SK-MEL-5 (cell line): ENCODE measurements around the gene LMLN. TPM values are rescaled to one million over a fixed set of nuclear protein-coding genes. Genes with fewer than 3 reads are reported as not detected.
"Not testable (repeated sequence)": the region's sequence is repeated elsewhere in the genome, so short reads cannot be mapped to it uniquely, and the experiment has no call there.

Experiments
- DNase-seq: peaks from one replicate; pipeline ENCODE4 v3.0.0-alpha.2; 2016; ENCODE audit warnings: low read depth, low spot score
- in situ Hi-C: cut with HindIII; loops from 2 replicates; pipeline ENCODE4 v1.10.0; 2016; ENCODE audit warnings: low sequenced_read_pairs, high pct_unique_total_duplicates, low pct_unique_long_range_greater_than_20kb
- total RNA-seq: library from RNA; depleted of rRNA; stranded (reverse); fragments of >200 nt; shearing (Covaris generic); gene quantifications from 2 replicates; pipeline ENCODE4 v1.2.3, GENCODE V29; 2014

LMLN gene
- total RNA-seq, 1 experiment from 2014 or later = 6.5 TPM

DNA sequence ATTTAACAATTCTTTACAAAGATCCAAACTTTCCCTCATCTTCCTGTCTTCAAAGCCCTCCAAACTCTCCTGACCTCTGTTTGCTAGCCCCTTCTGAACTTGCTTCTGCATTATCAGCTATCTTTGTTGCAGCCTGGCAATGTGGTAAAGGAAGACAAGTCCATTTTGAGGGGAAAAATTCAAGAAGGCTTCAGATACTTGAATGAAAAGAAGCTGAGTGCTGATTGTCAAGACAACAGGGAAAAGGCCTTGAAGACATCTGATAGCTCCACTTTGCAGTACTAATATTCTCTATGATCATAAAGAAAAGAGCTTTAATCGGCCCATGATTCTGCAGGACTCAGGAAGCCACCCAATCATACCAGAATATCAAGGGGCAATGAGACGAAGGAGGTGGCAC, 91.8 kb downstream of the LMLN start:
- DNase-seq = no peak
- in situ Hi-C loops = no loop called here

DNA sequence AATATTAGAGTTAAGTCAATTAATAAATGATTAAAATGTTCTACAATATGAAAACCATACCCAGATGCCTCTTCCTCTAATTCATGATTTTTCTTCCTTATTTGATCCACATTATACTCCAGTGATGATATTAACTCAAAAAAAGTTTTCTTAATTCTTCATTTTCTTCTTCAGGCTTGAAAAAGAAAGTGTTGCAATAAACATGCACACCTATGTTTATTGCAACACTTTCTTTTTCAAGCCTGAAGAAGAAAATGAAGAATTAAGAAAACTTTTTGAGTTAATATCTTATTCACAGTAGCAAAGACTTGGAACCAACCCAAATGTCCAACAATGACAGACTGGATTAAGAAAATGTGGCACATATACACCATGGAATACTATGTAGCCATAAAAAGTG, 93.4 kb downstream of the LMLN start:
- in situ Hi-C loops = not testable (repeated sequence)

DNA sequence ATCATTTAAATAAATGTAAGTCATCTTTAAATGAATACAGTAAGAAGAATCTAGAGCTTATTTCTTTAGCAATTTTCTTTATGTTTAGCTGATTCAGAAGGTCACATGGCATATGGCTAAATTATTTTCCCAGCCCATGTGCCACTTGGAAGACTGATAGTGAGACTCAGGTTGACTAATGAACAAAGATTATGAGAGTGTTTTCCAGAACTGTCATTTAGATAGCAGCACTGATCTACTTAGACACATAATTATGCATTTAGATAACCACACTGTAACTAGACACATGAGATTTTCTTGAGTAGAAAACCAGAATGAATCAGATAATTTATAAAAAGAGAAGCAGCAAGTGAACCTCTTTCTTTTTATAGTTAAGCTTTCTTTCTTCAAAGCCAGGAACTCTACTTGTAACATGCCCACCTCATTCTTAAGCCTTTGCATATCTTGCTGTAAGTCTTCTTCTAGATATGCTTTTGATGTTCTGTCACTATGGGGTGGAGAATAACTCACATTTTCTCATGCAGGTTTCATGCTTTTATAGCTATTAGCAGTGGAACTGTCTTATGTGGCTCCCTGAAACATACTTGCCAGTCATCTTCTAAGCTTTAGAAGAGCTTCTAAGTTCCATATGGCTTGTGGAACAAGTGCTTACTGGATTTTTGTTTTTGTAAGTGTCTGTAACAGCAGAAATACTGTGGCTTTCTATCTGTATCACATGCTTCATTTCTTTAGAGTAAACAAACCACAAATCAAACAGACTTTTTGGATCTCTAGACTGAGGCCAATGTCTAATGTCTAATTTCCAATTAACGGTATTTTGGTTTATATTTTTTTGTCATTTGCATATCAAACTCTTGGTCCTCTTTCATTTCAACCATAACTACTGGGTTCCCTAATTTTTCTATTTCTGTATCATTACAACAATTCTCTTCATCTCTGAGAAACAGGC, 101.4 kb downstream of the LMLN start:
- in situ Hi-C loops = no loop called here
- DNase-seq = no peak

More for the DNA sequence above, 93.4 kb downstream of the LMLN start:
- DNase-seq = not testable (repeated sequence)

DNA sequence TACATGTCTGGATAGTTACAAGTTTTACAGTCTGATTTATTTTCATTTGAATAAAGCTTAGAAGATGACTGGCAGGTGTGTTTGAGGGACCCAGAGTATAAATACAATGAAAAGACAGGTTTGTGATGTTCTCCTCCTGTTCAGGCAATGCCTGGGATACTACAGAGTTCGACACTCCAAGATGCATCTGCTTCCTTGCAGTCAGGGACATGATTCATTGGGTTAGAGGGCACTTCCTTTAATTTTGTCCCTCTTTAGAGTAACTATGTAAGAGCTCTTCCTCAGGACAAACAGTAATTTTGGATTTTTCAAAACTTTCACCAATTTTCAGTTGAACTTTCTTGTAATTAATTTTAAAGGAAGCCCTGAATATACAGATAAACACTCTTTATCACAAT, 102.0 kb downstream of the LMLN start:
- no peak for DNase-seq
- in situ Hi-C loops = no loop called here

DNA sequence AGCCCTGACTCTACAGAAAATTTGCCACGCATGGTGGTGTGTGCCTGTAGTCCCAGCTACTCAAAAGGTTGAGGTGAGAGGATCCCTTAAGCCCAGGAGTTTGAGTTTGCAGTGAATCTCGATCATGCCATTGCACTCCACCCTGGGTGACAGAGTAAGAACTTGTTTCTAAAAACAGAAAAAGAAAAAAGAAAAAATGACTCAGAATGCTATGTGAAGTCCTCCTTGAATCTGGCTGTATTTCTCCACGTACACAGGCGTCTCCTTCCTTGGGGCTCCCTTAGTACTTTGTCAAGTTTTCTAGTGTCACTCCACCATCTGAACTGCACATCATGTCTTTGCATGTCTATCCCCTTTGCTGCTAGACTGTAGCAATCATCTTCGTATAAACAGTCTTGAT, 104.4 kb downstream of the LMLN start:
- no peak for DNase-seq

DNA sequence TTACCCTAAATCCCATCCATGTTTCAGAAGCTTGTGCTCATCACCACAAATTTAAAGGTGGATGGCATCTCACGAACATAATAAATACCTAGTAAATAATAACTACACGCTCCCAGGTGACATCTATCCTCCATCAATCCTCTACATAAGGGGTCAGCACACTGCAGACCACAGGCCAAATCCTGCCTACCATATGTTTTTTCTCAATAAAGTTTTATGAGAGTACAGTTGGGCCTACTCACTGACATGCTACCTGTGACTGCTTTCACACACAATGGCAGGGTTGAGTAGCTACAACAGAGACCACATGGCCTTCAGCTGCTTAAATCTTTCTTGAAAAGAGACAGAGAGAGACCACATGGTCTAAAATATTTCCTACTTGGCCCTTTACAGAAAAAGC, 105.9 kb downstream of the LMLN start:
- in situ Hi-C loops = no loop called here
- no peak for DNase-seq

More for the DNA sequence above, 104.4 kb downstream of the LMLN start:
- in situ Hi-C loops = no loop called here

DNA sequence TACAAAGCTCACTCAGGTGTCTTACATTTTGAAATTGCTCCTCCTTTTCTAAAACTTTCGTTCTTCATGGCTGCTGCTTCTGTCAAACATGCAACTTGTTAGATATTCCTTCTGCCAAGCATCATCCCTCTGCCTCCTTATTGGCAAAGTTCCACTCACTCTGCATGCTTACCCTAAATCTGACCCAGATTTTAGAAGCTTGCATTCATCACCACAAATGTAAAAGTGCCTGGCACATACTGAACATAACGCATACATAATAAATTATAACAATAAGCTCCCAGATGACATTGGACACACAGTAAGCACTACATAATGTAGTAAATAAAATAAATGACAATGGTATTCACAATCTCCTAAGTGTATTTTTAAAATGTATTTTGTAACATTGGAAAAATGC, 107.4 kb downstream of the LMLN start:
- DNase-seq = no peak
- in situ Hi-C loops = no loop called here

DNA sequence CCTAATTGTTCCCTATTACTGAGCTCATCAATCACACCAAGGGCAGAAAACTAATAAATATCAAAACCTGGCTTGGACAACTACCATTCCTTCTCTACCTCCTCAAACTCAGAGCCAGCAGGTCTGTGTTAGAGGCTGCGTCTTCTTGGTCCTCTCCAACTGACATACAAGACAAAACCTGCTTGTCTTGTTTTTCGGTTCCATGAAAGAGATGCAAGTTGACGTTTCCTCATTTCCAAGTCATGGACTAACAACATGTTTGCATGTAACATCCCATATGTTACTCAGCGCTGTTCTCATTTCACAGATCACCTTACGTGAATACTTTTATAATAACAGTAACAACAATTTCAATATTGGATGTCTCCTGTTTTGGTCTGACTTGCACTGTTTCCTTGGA, 110.9 kb downstream of the LMLN start:
- DNase-seq = no peak
- in situ Hi-C loops = no loop called here

DNA sequence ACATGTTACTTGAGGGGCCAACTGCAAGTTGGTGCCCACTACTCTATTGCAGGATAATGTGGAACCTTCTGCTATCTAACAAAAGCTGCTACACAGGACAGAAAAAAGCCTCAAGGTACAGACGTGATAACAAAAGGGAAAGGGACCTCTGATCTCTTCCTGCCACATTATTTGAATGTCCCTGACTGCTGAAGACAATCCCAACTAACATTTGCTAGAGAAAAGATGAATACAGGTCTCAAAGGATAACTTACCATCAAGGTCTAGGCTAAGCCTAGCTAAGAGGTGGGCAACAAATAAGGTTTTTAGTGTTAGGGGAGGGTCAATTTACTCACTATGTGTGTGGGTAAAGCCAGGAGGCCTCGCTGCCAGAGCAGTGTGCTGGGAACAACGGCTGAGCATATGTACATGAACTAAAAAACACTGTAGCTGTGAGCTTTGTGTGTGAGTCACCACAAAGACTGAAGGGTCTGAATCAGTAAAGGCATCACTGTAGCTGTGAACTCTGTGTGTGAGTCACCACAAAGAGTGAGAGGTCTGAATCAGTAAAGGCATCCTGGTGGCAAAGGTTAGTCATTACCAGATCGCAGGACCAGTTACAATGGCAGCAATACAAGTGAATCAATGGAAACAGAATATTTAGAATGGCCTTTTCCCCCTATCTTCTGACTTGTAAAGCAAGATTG, 111.7 kb downstream of the LMLN start:
- peak; percentile 57 for DNase-seq
- in situ Hi-C loops = no loop called here

DNA sequence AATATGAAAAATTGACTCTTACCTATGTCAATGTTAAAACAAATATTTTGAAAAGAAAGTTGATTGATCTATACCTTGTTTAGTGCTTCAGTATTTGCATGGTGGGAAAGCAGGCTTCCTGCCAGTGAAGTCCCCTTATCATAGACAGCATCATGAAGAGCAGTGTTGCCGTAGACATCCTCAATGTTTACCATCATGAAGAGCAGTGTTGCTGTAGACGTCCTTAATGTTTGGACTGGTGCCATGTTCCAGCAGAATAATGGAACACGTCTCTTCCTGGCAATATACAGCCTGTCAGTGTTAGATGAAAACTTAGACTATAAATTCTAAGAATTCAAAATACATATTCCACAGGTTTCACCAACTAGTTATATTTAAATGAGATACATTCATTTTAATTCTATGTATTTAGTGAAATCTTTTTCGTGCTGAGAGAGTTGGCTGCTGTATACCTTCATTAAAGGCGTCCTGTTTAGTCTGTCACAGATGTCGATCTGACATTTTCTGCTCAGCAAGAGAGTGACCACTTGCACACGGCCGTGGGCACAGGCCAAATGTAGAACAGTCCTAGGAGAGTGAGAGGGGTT, 116.8 kb downstream of the LMLN start:
- in situ Hi-C loops = no loop called here
- no peak for DNase-seq

DNA sequence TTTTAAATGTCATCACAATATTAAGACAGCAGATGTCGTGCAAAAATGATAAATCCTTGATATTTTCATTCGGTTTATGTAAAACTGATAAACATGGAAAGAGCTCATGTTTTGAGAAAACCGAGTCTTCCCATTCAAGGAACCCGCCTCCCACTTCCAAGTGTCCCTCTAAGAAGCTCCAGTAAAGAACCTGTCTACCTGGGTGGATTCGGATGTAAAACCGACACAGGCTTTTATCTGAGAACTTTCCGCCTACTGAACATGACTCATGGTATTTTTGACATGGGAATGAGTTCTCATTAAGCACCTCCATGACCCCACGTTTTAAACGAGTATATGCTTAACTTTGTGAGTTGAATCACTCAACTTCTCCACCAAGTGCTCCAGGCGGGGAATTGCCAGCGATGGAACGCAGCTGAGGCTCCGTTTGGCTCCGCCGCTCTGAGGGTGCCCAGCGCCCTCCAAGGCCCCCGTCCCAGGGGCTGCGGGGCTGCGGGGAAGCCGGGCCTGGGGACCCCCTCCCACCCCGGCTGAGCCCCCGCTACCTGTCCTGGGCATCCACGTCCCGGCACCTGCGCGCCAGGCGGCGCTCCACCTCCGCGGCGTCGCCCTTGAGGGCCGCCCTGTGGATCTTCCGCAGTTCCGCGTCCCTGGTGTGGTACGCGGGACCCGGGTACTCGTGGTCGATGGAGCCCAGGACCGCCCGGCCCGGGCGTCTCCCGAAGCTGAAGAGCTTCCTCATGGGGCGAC, 119.9 kb downstream of the LMLN start:
- in situ Hi-C loops = no loop called here
- peak; percentile 42 for DNase-seq

DNA sequence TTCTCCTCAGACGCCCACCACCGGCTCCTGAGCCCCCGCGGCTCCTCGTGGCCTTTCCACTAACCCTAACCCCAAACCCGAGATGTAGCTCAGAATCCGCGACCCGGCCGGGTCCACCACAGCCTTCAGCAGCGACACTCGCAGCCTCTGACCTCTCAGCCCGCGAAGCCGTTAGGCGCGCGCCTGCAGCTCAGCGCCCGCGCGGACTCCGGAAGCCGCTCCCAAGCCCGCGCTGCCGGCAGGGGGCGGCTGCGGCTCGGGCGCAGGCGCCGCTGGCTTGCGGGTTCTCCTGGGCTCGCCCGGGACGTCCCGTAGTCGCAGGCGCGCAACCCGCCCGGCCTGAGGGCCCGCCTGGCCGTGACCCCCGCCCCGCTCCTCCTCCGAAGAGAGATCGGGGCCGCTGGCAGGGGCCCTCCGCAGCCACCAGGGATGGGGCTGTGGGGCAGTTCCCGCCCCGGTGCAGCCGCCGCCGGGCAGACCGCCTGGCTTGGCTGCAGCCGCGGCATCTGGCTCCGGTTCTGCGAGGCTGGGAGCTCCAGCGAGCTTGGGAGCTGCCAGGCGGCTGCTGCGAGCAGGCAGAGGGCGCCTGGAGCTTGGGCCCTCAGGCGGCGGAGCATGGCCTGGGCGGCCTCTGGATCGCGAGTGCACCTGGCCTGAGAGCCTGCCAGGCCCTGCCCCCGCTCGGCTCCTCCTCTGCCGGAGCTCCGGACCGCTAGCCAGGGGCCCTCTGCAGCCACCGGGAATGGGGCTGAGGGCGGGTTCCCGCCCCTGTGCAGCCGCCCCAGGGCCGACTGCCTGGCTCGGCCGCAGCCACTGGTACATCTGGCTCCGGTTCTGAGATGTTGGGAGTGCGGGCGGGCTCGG, 120.7 kb downstream of the LMLN start:
- in situ Hi-C loops = no loop called here
- DNase-seq = peak; percentile 67

DNA sequence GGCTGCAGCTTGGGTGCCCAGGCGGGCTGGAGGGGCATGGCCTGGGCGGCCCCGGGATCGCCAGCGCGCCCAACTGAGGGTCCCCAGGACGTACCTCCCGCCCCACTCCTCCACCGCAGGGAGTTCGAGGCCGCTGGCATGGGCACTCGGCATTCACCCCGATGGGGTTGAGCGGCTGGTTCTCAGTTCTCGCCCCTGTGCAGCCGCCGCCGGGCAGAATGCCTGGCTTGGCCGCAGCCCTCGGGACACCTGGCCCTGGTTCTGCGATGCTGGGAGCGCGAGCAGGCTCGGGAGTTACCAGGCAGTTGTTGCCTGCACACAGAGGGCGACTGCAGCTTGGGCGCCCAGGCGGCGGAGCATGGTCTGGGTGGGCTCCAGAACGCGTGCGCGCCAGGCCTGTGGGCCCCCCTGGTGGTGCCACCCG, 121.4 kb downstream of the LMLN start:
- in situ Hi-C loops = no loop called here
- DNase-seq = no peak

DNA sequence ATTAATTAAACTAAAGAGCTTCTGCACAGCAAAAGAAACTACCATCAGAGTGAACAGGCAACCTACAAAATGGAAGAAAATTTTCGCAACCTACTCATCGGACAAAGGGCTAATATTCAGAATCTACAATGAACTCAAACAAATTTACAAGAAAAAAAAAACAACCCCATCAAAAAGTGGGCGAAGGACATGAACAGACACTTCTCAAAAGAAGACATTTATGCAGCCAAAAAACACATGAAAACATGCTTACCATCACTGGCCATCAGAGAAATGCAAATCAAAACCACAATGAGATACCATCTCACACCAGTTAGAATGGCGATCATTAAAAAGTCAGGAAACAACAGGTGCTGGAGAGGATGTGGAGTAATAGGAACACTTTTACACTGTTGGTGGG, 122.2 kb downstream of the LMLN start:
- DNase-seq, in situ Hi-C loops: not testable (repeated sequence)

DNA sequence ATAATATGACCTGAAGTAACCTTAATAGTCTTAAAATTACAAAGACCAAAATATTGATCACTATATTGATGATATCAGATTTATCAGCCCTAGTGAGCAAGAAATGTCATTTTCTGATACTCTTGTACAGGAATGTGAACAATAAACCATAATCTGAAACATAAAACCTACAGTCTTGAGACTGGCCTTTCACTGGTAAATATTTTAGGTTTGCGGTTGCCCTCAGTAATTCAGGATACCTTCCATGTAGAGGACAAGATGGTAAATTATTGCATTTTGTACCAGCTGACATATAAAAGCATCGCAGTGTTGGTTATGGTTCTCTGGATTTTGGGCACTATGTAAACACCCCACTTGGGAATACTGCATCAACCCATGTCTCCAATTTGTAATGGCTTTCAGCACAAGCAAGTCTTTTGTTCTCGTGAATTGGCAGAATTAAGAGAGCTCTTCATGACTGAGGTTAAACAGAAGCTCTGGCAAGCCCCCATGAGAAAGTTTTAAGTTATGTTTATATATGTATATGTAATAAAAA, 128.5 kb downstream of the LMLN start:
- in situ Hi-C loops = no loop called here
- DNase-seq = peak; percentile 75

DNA sequence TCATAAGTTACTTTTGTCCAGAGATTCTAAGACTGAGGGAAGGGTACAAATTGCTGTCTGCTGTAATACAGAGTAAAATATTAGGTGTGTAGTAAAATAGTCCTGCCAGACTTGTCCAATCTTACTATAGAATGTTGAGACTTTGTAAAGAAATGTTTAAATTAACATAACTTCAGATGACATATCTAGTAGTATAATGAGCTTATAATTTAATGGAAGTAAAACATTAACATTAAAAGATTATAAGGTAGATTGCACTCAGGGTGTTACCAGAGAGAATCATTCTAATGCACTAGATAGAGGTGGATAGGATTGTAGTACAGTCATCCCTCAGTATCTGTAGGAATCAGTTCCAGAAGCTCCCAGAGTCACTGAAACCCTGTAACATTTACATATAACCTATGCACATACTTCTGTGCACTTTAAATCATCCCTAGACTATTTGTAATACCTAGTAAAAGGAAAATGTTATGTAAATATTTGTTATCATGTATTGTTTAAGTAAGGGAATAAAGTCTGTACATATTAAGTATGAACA, 130.8 kb downstream of the LMLN start:
- in situ Hi-C loops = no loop called here
- DNase-seq = no peak
